Testis (tissue), 3 donors: Measurements from ENCODE around the gene ZNF853. TPM values are rescaled to one million over a fixed set of nuclear protein-coding genes. Genes with fewer than 3 reads are reported as not detected.

ENCODE experiments used
- DNase-seq: peaks from one replicate; pipeline ENCODE4 v3.0.0-alpha.2; 2019
- H3K27ac ChIP-seq, 2 donors: fragments of 200-600 bp; sonication (generic); one replicate each; pipeline ENCODE4 v1.5.1; 2019
- H3K27me3 ChIP-seq: fragments of 200-600 bp; sonication (generic); one replicate; pipeline ENCODE4 v1.5.1; 2019
- H3K36me3 ChIP-seq: fragments of 200-600 bp; sonication (generic); one replicate; pipeline ENCODE4 v1.5.1; 2017; ENCODE audit warnings: low read depth; ENCODE audit errors: missing control alignments
- H3K4me1 ChIP-seq: fragments of 200-600 bp; sonication (generic); one replicate; pipeline ENCODE4 v1.5.1; 2019
- H3K4me3 ChIP-seq, 2 donors: fragments of 200-600 bp; sonication (generic); one replicate each; pipeline ENCODE4 v1.5.1; 2017 to 2019
- H3K9me3 ChIP-seq: fragments of 200-600 bp; sonication (generic); one replicate; pipeline ENCODE4 v1.5.1; 2017
- POLR2A ChIP-seq: fragments of 450-650 bp; IDR thresholded peaks from one replicate; pipeline ENCODE4 v1.6.1; 2017; ENCODE audit warnings: antibody characterized with exemption, mild to moderate bottlenecking, moderate library complexity
- WGBS, 2 donors: methylation state at CpG; one replicate each; pipeline ENCODE4 v1.1.5; 2018; 5-methylcytosine and 5-hydroxymethylcytosine counted together
- intact Hi-C: fragments of 100-400 bp; cut with DNase I; formaldehyde crosslinking; loops from one replicate; pipeline ENCODE4 v1.15.1; 2023; ENCODE audit warnings: low total_unique reads
- polyA plus RNA-seq: library from polyadenylated mRNA; stranded (reverse); fragments of 350-450 nt; fragmentation: Illumina TruSeq; extraction: RNeasy Lipid Tissue Mini Kit (QIAGEN cat#74804); gene quantifications from one replicate; pipeline ENCODE4 v1.2.3, GENCODE V29; 2014; ENCODE audit warnings: low read depth, low replicate concordance; ENCODE audit not compliant: insufficient read depth
- total RNA-seq, 2 donors: library from RNA; depleted of rRNA; stranded (reverse); fragments of >200 nt; gene quantifications; one replicate each; pipeline ENCODE4 v1.2.3, GENCODE V29; 2016
- TF ChIP-seq, protein P1 (sequence below), 3 experiments: fragments of 450-650 bp in 2 of 3; fragments of 200-600 bp in 1 of 3; sonication (generic) in 1 of 3; IDR thresholded peaks; one replicate each; pipeline ENCODE4 v1.5.1; 2016 to 2019; ENCODE audit warnings: antibody characterized with exemption in 3 of 3, mild to moderate bottlenecking in 2 of 3, moderate library complexity in 1 of 3

The ZNF853 gene
- total and polyA plus RNA-seq, 3 donors from 2014 or later: 8.7 to 9.4 (median 8.8) TPM

DNA sequence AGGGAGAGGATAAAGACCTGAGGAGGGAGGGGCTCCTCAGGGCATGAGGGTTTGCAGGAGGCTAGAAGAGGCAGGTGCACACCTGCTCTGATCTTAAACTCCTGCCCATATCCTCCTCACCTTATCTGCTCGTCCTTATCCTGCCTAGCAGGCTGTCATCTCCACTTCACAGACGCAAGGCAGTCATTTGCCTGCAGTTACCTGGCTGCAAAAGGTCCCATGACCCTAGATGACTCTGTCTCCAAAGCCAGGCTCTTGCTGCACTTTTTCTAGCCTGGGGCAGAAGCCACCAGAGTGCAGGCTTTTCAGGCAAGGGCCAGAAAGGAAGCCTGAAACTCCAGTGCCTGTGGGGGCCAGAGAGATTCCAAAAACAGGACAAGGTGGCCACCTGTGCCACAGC is 1.7 kb upstream of the ZNF853 start:
- Histone ChIP-seq H3K36me3 (no peaks in the 10 kb centered on the region), H3K27ac (no peak overlapping the region), H3K27me3 (no peaks in the 10 kb centered on the region), H3K9me3 (no peaks in the 10 kb centered on the region), H3K4me3 (no peak overlapping the region), H3K4me1 (peaks cover 10% of the 10 kb centered on the region)
- no peak for DNase-seq
- intact Hi-C loops: no loop called here
- TF ChIP-seq POLR2A: no peak
- TF ChIP-seq, protein P1, sequence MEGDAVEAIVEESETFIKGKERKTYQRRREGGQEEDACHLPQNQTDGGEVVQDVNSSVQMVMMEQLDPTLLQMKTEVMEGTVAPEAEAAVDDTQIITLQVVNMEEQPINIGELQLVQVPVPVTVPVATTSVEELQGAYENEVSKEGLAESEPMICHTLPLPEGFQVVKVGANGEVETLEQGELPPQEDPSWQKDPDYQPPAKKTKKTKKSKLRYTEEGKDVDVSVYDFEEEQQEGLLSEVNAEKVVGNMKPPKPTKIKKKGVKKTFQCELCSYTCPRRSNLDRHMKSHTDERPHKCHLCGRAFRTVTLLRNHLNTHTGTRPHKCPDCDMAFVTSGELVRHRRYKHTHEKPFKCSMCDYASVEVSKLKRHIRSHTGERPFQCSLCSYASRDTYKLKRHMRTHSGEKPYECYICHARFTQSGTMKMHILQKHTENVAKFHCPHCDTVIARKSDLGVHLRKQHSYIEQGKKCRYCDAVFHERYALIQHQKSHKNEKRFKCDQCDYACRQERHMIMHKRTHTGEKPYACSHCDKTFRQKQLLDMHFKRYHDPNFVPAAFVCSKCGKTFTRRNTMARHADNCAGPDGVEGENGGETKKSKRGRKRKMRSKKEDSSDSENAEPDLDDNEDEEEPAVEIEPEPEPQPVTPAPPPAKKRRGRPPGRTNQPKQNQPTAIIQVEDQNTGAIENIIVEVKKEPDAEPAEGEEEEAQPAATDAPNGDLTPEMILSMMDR (IDR thresholded peaks at IDR 0.05): no peak
- WGBS, 2 donors: 60% methylated on average over 2 of the region's 2 CpGs; no CpG with 5 or more reads in 1 of the 2 donors

DNA sequence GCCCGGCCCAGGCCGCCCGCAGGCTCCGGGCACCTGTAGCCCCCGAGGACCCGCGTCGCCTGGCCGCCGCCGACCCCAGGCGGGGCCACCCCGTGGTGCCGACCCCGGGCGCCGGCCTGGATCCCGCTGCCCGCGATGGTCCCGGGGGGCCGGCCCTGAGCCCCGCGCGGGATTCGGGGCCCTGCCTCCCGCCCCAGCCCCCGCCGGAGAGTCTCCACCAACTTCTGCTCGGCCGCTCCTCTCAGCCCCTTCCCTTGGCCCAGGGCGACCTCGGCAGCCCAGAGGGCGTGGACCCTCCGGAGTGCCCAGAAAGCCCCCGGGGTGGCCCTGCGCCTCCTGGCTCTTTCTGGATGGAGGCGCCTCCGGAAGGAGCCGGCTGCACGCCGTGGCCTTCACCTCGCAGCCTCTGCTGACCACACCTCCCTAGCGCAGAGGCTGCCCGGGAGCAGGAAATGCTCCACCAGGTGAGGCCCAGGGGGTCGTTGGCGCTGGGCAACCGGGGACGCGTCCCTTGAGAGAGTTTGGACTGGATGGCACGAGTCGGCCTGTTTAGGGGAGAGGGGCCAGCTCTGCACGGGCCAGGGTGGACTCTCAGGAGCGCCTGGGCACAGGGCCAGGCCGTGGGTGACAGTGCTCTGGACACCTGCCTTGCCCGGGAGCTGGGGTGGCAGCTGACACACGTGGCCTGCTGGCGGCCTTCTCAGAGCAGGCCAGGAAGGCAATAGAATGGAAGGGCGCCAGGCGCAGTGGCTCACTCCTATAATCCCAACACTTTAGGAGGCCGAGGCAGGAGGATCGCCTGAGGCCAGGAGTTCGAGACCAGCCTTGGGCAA is 529 bp downstream of the ZNF853 start:
- Histone ChIP-seq H3K27ac (no peak overlapping the region), H3K27me3 (no peaks in the 10 kb centered on the region), H3K4me3 (peak overlapping the region; percentile 59 to 68), H3K4me1 (peaks cover 10% of the 10 kb centered on the region), H3K36me3 (no peaks in the 10 kb centered on the region), H3K9me3 (no peaks in the 10 kb centered on the region)
- TF ChIP-seq POLR2A: no peak
- TF ChIP-seq, protein P1 (IDR thresholded peaks at IDR 0.05): no peak
- DNase-seq: no peak
- intact Hi-C loops: no loop called here
- WGBS, 2 donors: 8 to 38% methylated on average over 6 to 54 of the region's 63 CpGs

DNA sequence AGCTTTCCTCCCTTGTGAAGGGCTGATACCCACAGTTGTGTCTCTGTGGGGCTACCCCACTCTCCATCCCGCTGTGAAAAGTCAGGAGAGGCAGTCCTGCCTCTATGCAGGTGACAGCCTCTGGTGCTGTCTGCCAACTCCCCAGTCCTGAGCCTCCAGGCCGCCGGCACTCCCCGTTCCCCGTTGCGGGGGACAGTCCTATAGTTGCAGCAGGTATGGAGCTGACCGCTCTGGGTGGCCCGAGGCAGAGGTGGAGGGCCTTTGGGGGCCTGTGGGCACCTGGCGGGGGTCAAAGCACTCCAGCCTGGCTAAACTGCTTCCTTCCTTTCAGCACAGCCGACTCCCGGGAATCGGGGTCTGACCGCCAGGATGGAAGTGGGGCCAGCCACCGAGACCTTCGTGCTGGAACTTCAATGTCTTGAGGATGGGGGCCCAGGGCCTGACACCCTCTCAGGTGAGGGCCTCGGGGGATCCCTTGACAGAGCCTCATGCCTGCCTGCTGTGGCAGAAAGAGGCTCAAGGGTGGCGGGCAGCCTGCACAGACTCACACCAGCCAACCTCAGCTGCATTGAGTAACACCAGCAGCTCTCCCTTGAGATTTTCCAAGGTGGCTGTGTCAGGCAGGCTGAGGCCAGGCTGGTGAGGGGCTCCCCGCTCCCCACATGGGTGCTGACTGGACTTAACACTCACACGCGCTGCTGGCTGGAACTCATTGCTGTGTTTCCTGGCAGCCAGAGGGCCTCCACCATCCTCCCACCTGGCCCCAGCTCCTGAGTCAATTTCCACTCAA is 1.6 kb downstream of the ZNF853 start:
- Histone ChIP-seq H3K27me3 (no peaks in the 10 kb centered on the region), H3K36me3 (no peaks in the 10 kb centered on the region), H3K4me3 (no peak overlapping the region), H3K9me3 (no peaks in the 10 kb centered on the region), H3K4me1 (peaks cover 10% of the 10 kb centered on the region), H3K27ac (no peak overlapping the region)
- intact Hi-C loops: no loop called here
- no peak for TF ChIP-seq POLR2A
- TF ChIP-seq, protein P1 (IDR thresholded peaks at IDR 0.05): no peak
- 85 to 90% methylated on average over 9 to 20 of the region's 20 CpGs for WGBS, 2 donors
- DNase-seq: no peak

DNA sequence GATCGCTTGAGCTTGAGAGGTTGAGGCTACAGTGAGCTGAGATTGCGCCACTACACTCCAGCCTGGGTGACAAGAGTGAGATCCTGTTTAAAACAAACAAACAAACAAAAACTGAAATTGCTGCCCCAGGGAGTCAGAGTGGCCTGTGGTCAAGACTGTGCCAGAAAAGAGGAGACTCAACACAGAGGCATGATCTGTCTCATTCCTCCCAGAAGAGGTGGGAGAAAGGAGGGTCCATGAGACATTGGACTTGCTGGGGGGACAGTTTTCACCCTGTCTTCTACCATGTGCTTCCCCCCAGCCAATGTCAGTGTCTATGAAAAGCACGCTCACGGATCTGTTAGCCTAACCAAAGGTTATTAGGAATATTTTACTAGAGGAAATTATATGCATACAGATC is 3.2 kb downstream of the ZNF853 start:
- Histone ChIP-seq H3K9me3 (no peaks in the 10 kb centered on the region), H3K27ac (no peak overlapping the region), H3K27me3 (no peaks in the 10 kb centered on the region), H3K36me3 (no peaks in the 10 kb centered on the region), H3K4me1 (peaks cover 10% of the 10 kb centered on the region), H3K4me3 (no peak overlapping the region)
- no peak for TF ChIP-seq POLR2A
- TF ChIP-seq, protein P1 (IDR thresholded peaks at IDR 0.05): no peak
- DNase-seq: no peak
- 75 to 84% methylated on average over 4 of the region's 4 CpGs for WGBS, 2 donors
- intact Hi-C loops: no loop called here
